OCI-LY7 (cell line): ENCODE measurements around the gene TM2D3. TPM values are rescaled to one million over a fixed set of nuclear protein-coding genes. Genes with fewer than 3 reads are reported as not detected.

Experiments
- BruUV-seq: library from RNA; stranded (reverse); fragments of 400-500 nt; replicated peaks from 2 replicates; lab custom pipeline; 2021; lab: Mats Ljungman, UMichigan
- CTCF ChIA-PET: fragments of 300-600 bp; sonication (Branson Sonifier 250); formaldehyde crosslinking; loops from one replicate; lab custom pipeline; 2022; ENCODE audit warnings: antibody characterized with exemption; ENCODE audit not compliant: unreplicated experiment; lab: Charles Lee
- POLR2A ChIA-PET: fragments of 300-600 bp; sonication (Branson Sonifier 250); formaldehyde crosslinking; loops from one replicate; lab custom pipeline; 2022; ENCODE audit warnings: antibody characterized with exemption; lab: Charles Lee
- DNase-seq: peaks from one replicate; pipeline ENCODE4 v3.0.0-alpha.2; 2015; ENCODE audit warnings: low spot score
- H2AFZ ChIP-seq: fragments of 200-600 bp; sonication (generic), shearing (Covaris generic); 2 replicates; pipeline ENCODE4 v1.6.1; 2014; ENCODE audit warnings: mild to moderate bottlenecking, antibody characterized with exemption, low read length, moderate library complexity
- H3K27ac ChIP-seq: fragments of 200-600 bp; sonication (generic); 2 replicates; pipeline ENCODE4 v1.5.1; 2014; ENCODE audit warnings: mixed run types, low read depth, mild to moderate bottlenecking, moderate library complexity, low read length, inconsistent platforms; ENCODE audit not compliant: poor library complexity, severe bottlenecking
- H3K36me3 ChIP-seq: fragments of 200-600 bp; sonication (generic); 2 replicates; pipeline ENCODE4 v1.6.1; 2014; ENCODE audit warnings: mild to moderate bottlenecking, antibody characterized with exemption, low read length, moderate library complexity, mixed read lengths; ENCODE audit not compliant: insufficient read depth
- H3K4me1 ChIP-seq: fragments of 200-600 bp; sonication (generic); 2 replicates; pipeline ENCODE4 v1.5.1; 2014; ENCODE audit warnings: mild to moderate bottlenecking, low read length; ENCODE audit not compliant: insufficient read depth, poor library complexity, severe bottlenecking
- H3K4me2 ChIP-seq: fragments of 200-600 bp; sonication (generic); 2 replicates; pipeline ENCODE4 v1.6.1; 2014; ENCODE audit warnings: mild to moderate bottlenecking, low read length
- H3K4me3 ChIP-seq: fragments of 200-600 bp; sonication (generic); 2 replicates; pipeline ENCODE4 v1.5.1; 2014; ENCODE audit warnings: mild to moderate bottlenecking, low read depth, low read length; ENCODE audit not compliant: poor library complexity, severe bottlenecking
- H3K79me2 ChIP-seq: fragments of 200-600 bp; sonication (generic); 2 replicates; pipeline ENCODE4 v1.6.1; 2016; ENCODE audit warnings: low read depth, mild to moderate bottlenecking, low read length, moderate library complexity, mixed read lengths; ENCODE audit not compliant: insufficient read depth
- H3K9me2 ChIP-seq: fragments of 200-600 bp; sonication (generic); 2 replicates; pipeline ENCODE4 v1.6.1; 2016; ENCODE audit warnings: mild to moderate bottlenecking, low read length, mixed read lengths; ENCODE audit not compliant: insufficient read depth
- H3K9me3 ChIP-seq: fragments of 200-600 bp; sonication (generic); 2 replicates; pipeline ENCODE4 v1.6.1; 2014; ENCODE audit warnings: mild to moderate bottlenecking, mixed run types, low read length, mixed read lengths
- H4K20me1 ChIP-seq: fragments of 200-600 bp; sonication (generic); 2 replicates; pipeline ENCODE4 v1.6.1; 2014; ENCODE audit warnings: mild to moderate bottlenecking, antibody characterized with exemption, low read length, moderate library complexity, mixed read lengths; ENCODE audit not compliant: insufficient read depth
- CTCF ChIP-seq: fragments of 200-600 bp; sonication (generic); conservative IDR thresholded peaks from 2 replicates; pipeline ENCODE4 v1.5.1; 2014; ENCODE audit warnings: mild to moderate bottlenecking, antibody characterized with exemption, low read length, moderate library complexity, mixed read lengths
- EZH2phosphoT487 ChIP-seq: fragments of 200-600 bp; sonication (generic); IDR thresholded peaks from 2 replicates; pipeline ENCODE4 v1.6.1; 2018; ENCODE audit warnings: low read depth, borderline replicate concordance, mild to moderate bottlenecking, mixed run types, antibody characterized with exemption, low read length, moderate library complexity, mixed read lengths
- intact Hi-C: fragments of 100-400 bp; cut with micrococcal nuclease; formaldehyde crosslinking; loops from one replicate; pipeline ENCODE4 v1.10.0; 2022; ENCODE audit not compliant: unreplicated experiment
- total RNA-seq, 2 experiments: library from RNA; depleted of rRNA in 1 of 2; stranded (reverse); fragments of >200 nt in 1 of 2; shearing (Covaris generic) in 1 of 2; gene quantifications; 2 replicates each; pipeline ENCODE4 v1.2.3, GENCODE V29; 2014 to 2022

TM2D3 gene
- total RNA-seq, 2 experiments from 2014 or later: 33.6 to 39.0 TPM

DNA sequence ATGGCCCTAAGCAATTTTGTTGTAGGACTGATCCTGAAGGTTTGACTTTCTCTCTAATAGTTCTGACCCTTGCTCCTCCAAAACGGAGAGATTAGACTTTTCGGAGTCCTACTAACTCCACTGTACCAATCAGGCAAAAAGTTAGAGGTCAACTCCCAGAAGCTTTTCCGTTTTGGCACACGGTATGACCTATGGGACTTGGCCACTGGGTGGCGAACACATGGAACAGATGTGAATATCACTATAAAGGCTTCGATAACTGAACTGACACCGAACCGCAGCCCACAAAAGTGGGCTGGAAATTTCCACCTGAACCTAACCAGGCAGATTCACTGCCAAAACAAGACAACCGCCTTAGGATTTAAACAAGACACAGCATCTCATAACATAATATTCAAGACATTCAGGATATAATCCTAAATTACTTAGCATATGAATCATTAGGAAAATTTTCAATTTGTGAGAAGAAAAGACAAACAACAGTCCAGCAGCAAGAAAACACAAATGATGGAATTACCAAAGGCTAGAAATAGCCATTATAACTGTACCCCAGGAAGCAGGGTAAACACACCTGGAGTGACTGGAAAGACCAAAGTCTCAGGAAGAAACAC is 12.2 kb upstream of the TM2D3 start:
- peak; percentile 29 for DNase-seq
- POLR2A ChIA-PET: no interaction called here
- TF ChIP-seq EZH2phosphoT487 (no peak), CTCF (peak; percentile 68)
- CTCF ChIA-PET: no interaction called here
- Histone ChIP-seq H2AFZ (no peak overlapping the region), H3K27ac (no peak overlapping the region), H3K9me3 (no peaks in the 10 kb centered on the region), H3K4me1 (no peaks in the 10 kb centered on the region), H3K36me3 (no peaks in the 10 kb centered on the region), H3K4me3 (no peak overlapping the region), H4K20me1 (no peaks in the 10 kb centered on the region), H3K9me2 (no peaks in the 10 kb centered on the region), H3K79me2 (no peaks in the 10 kb centered on the region), H3K4me2 (no peak overlapping the region)
- intact Hi-C loops: no loop called here
- BruUV-seq: no TSS peak

DNA sequence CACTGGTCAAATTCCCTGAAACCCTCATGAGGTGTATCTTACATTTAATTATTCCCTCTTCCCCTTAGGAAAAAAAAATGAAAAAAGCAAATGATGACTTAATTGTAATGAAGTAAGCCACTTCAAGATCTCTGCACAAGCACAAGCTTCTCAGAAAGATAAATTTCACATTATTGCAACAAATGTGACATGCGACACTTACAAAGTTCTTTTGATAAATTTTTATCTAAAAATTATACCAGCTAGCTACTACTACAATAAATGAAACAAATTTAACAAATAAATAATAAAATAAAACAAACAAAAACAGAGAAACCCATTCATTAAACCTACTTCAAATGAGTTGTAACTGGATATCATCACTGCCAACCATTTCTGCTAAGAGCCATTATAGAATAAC is 10.0 kb upstream of the TM2D3 start:
- ChIA-PET CTCF (no interaction called here), POLR2A (interaction anchor here (0.6 kb wide), 1 partner anchor 374 kb away, joined by 3 read pairs; no protein-coding TSS in a partner anchor)
- no peaks in the 10 kb centered on the region for H3K9me2 ChIP-seq

More for the DNA sequence above, 10.0 kb upstream of the TM2D3 start:
- TF ChIP-seq CTCF: no peak
- TF ChIP-seq EZH2phosphoT487: no peak
- H3K36me3 ChIP-seq: no peaks in the 10 kb centered on the region
- no peaks in the 10 kb centered on the region for H3K79me2 ChIP-seq
- no peak overlapping the region for H3K4me2 ChIP-seq
- H4K20me1 ChIP-seq: no peaks in the 10 kb centered on the region
- no peaks in the 10 kb centered on the region for H3K4me1 ChIP-seq
- no peak overlapping the region for H3K4me3 ChIP-seq
- intact Hi-C loops: no loop called here
- no peak overlapping the region for H2AFZ ChIP-seq
- no TSS peak for BruUV-seq
- DNase-seq: no peak
- no peaks in the 10 kb centered on the region for H3K9me3 ChIP-seq
- H3K27ac ChIP-seq: no peak overlapping the region
